Stimulated activated CD4-positive, alpha-beta T cell treated with anti-CD3 and anti-CD28 coated beads, Interleukin-1b, Interleukin-23, amount 100 ng/mL, for 24 hours (primary cell): ENCODE measurements around the gene CLEC18A.
"Not testable (repeated sequence)": the region's sequence is repeated elsewhere in the genome, so short reads cannot be mapped to it uniquely, and the experiment has no call there.

Source experiments
- DNase-seq, 4 experiments: peaks; one replicate each; pipeline ENCODE4 v3.0.0-alpha.2; 2020; ENCODE audit warnings: low read depth in 4 of 4, low spot score in 1 of 4

The CLEC18A gene

GRCh38 chr16:69951672-69952031, 518 bp downstream of the CLEC18A start:
- DNase-seq: not testable (repeated sequence)

- DNase-seq: not testable (repeated sequence)
Measured at GRCh38 chr16:69952116-69952515, 982 bp downstream of the CLEC18A start.

- DNase-seq: not testable (repeated sequence)
Measured at GRCh38 chr16:69952572-69953355, 1.6 kb downstream of the CLEC18A start.

- DNase-seq: not testable (repeated sequence)
Measured at GRCh38 chr16:69954241-69954640, 3.1 kb downstream of the CLEC18A start.

GRCh38 chr16:69963312-69963711, 12.2 kb downstream of the CLEC18A start:
- DNase-seq: not testable (repeated sequence)

GRCh38 chr16:69964960-69965660, 14.0 kb downstream of the CLEC18A start:
- not testable (repeated sequence) for DNase-seq

GRCh38 chr16:69965661-69966054, 14.5 kb downstream of the CLEC18A start:
- DNase-seq: not testable (repeated sequence)

GRCh38 chr16:69967688-69968087, 16.6 kb downstream of the CLEC18A start:
- DNase-seq: not testable (repeated sequence)

GRCh38 chr16:69968125-69968524, 17.0 kb downstream of the CLEC18A start:
- DNase-seq: not testable (repeated sequence)

- DNase-seq: not testable (repeated sequence)
Measured at GRCh38 chr16:69969657-69970056, 18.5 kb downstream of the CLEC18A start.

GRCh38 chr16:69972120-69972519, 21.0 kb downstream of the CLEC18A start:
- DNase-seq: not testable (repeated sequence)

GRCh38 chr16:69972935-69973334, 21.8 kb downstream of the CLEC18A start:
- not testable (repeated sequence) for DNase-seq

- not testable (repeated sequence) for DNase-seq
Measured at GRCh38 chr16:69985196-69985595, 34.1 kb downstream of the CLEC18A start.

GRCh38 chr16:69997956-69998355, 46.8 kb downstream of the CLEC18A start:
- DNase-seq: not testable (repeated sequence)

- DNase-seq: not testable (repeated sequence)
Measured at GRCh38 chr16:69999801-70000200, 48.7 kb downstream of the CLEC18A start.

GRCh38 chr16:70003511-70003910, 52.4 kb downstream of the CLEC18A start:
- not testable (repeated sequence) for DNase-seq

- not testable (repeated sequence) for DNase-seq
Measured at GRCh38 chr16:70008604-70009003, 57.5 kb downstream of the CLEC18A start.

- DNase-seq: not testable (repeated sequence)
Measured at GRCh38 chr16:70010615-70011014, 59.5 kb downstream of the CLEC18A start.

GRCh38 chr16:70011120-70011519, 60.0 kb downstream of the CLEC18A start:
- DNase-seq: not testable (repeated sequence)

GRCh38 chr16:70012354-70012753, 61.2 kb downstream of the CLEC18A start:
- not testable (repeated sequence) for DNase-seq

- DNase-seq: not testable (repeated sequence)
Measured at GRCh38 chr16:70012951-70013350, 61.8 kb downstream of the CLEC18A start.
